GM18858 (cell line): ENCODE measurements around the gene CNPY4.
A peak's percentile ranks its signal among the peaks of the same experiment; 100 is the strongest.
"Not testable (repeated sequence)": the region's sequence is repeated elsewhere in the genome, so short reads cannot be mapped to it uniquely, and the experiment has no call there.

Experiments used
- ATAC-seq: cut with Tn5 transposase; IDR thresholded peaks from one replicate; pipeline ENCODE4 v1.9.1; 2021; ENCODE audit not compliant: unreplicated experiment

CNPY4 gene

GRCh38 chr7:100146350-100146749, 26.9 kb downstream of the CNPY4 start:
- ATAC-seq, result not testable (repeated sequence)

- ATAC-seq, result no peak
Observed at GRCh38 chr7:100147278-100147677, 27.8 kb downstream of the CNPY4 start.

- ATAC-seq, result no peak
Observed at GRCh38 chr7:100148225-100148558, 28.8 kb downstream of the CNPY4 start.

GRCh38 chr7:100148559-100149328, 29.3 kb downstream of the CNPY4 start, which contains the start of gene LAMTOR4:
Gene LAMTOR4, plus strand, starts transcription at chr7:100148918. Its CDS starts 55 bp downstream, at chr7:100148973.
- peak; percentile 92 for ATAC-seq

- ATAC-seq, result no peak
Observed at GRCh38 chr7:100152404-100152803, 33.0 kb downstream of the CNPY4 start.

GRCh38 chr7:100152937-100153666, 33.7 kb downstream of the CNPY4 start:
- ATAC-seq, result no peak

- no peak for ATAC-seq
Observed at GRCh38 chr7:100153708-100154535, 34.5 kb downstream of the CNPY4 start.

- no peak for ATAC-seq
Observed at GRCh38 chr7:100154651-100155491, 35.4 kb downstream of the CNPY4 start.

GRCh38 chr7:100155553-100156317, 36.3 kb downstream of the CNPY4 start:
- ATAC-seq, result no peak

- ATAC-seq, result no peak
Observed at GRCh38 chr7:100156331-100157068, 37.1 kb downstream of the CNPY4 start.

- no peak for ATAC-seq
Observed at GRCh38 chr7:100157069-100157333, 37.6 kb downstream of the CNPY4 start.

GRCh38 chr7:100157334-100158228, 38.1 kb downstream of the CNPY4 start:
- ATAC-seq, result no peak

GRCh38 chr7:100158229-100159098, 39.0 kb downstream of the CNPY4 start, which contains the start of gene TRAPPC14:
Gene TRAPPC14, minus strand, starts transcription at chr7:100158723. Its CDS starts 224 bp downstream, at chr7:100158499.
- ATAC-seq, result peak; percentile 80

- ATAC-seq, result no peak
Observed at GRCh38 chr7:100159099-100159623, 39.7 kb downstream of the CNPY4 start.

GRCh38 chr7:100160067-100160466, 40.6 kb downstream of the CNPY4 start:
- ATAC-seq, result no peak

- ATAC-seq, result no peak
Observed at GRCh38 chr7:100163006-100163531, 43.6 kb downstream of the CNPY4 start.

GRCh38 chr7:100163871-100164270, 44.4 kb downstream of the CNPY4 start:
- no peak for ATAC-seq
